BLaER1 treated with 17β-estradiol and CSF1 and Interleukin-3, amounts not matched to agents 10 nM and 100 nM (cell line): ENCODE data around the gene EFCC1.

Source experiments
- H3K27ac ChIP-seq, 11 experiments: shearing (Covaris generic); formaldehyde crosslinking; 2 replicates each; pipeline ENCODE4 v1.8.1; 2022
- H3K27me3 ChIP-seq, 11 experiments: shearing (Covaris generic); formaldehyde crosslinking; 2 replicates each; pipeline ENCODE4 v1.8.1; 2022
- H3K36me3 ChIP-seq, 11 experiments: shearing (Covaris generic); formaldehyde crosslinking; 2 replicates each; pipeline ENCODE4 v1.8.1; 2022
- H3K4me1 ChIP-seq, 10 experiments: shearing (Covaris generic); formaldehyde crosslinking; 2 replicates each; pipeline ENCODE4 v1.8.1; 2022
- H3K4me2 ChIP-seq, 11 experiments: shearing (Covaris generic); formaldehyde crosslinking; 2 replicates each; pipeline ENCODE4 v1.8.1; 2022
- H3K4me3 ChIP-seq, 10 experiments: shearing (Covaris generic); formaldehyde crosslinking; 2 replicates each; pipeline ENCODE4 v1.8.1; 2022
- H3K9ac ChIP-seq, 11 experiments: shearing (Covaris generic); formaldehyde crosslinking; 2 replicates each; pipeline ENCODE4 v1.8.1; 2022
- H3K9me3 ChIP-seq, 11 experiments: shearing (Covaris generic); formaldehyde crosslinking; replicated peaks in 1 of 11; 2 replicates each; pipeline ENCODE4 v1.8.1; 2022
- H4K20me1 ChIP-seq, 11 experiments: shearing (Covaris generic); formaldehyde crosslinking; 2 replicates each; pipeline ENCODE4 v1.8.1; 2022
- Cebpa-rat ChIP-seq, 11 experiments: shearing (Covaris generic); IDR thresholded peaks; 2 replicates each; pipeline ENCODE4 v1.8.1; 2022

Gene EFCC1

GRCh38 chr3:129014793-129015345 lies 13.8 kb downstream of the EFCC1 start:
- H3K27ac ChIP-seq: peak overlapping the region in 10 of 11 experiments; percentile 12 to 88 (median 78); a peak in 19 of 22 replicates
- H4K20me1 ChIP-seq: no peaks in the 10 kb centered on the region
- H3K9me3 ChIP-seq: peaks cover 0 to 4% (median 0%) of the 10 kb centered on the region in 11 experiments; a peak in 3 of 22 replicates
- H3K27me3 ChIP-seq: no peaks in the 10 kb centered on the region
- H3K9ac ChIP-seq: peak overlapping the region in 8 of 11 experiments; percentile 52 to 77 (median 67); a peak in 15 of 22 replicates
- H3K4me1 ChIP-seq: peaks cover 29 to 63% (median 52%) of the 10 kb centered on the region in 10 experiments
- TF ChIP-seq Cebpa-rat (IDR thresholded peaks at IDR 0.05): no peak
- H3K36me3 ChIP-seq: no peaks in the 10 kb centered on the region
- H3K4me2 ChIP-seq: peak overlapping the region; percentile 77 to 96 (median 92); a peak in 20 of 22 replicates
- 0 out of 20 replicates have a peak overlapping the region, but pooled peaks of 3 of the 10 experiments have one; percentile 32 to 46 (median 38) for H3K4me3 ChIP-seq

GRCh38 chr3:129015388-129016105 lies 14.4 kb downstream of the EFCC1 start:
- Histone ChIP-seq H3K9me3 (peaks cover 0 to 4% (median 0%) of the 10 kb centered on the region in 11 experiments; a peak in 3 of 22 replicates), H3K27ac (peak overlapping the region in 10 of 11 experiments; percentile 49 to 88 (median 78); a peak in 20 of 22 replicates), H3K4me1 (peaks cover 29 to 63% (median 52%) of the 10 kb centered on the region in 10 experiments), H3K4me3 (peak overlapping the region in 8 of 10 experiments; percentile 7 to 49 (median 40); a peak in 11 of 20 replicates), H3K4me2 (peak overlapping the region; percentile 77 to 96 (median 92)), H4K20me1 (no peaks in the 10 kb centered on the region), H3K27me3 (no peaks in the 10 kb centered on the region), H3K36me3 (no peaks in the 10 kb centered on the region), H3K9ac (peak overlapping the region in 9 of 11 experiments; percentile 39 to 77 (median 67); a peak in 17 of 22 replicates)
- TF ChIP-seq Cebpa-rat (IDR thresholded peaks at IDR 0.05): no peak

- Histone ChIP-seq H3K36me3 (no peaks in the 10 kb centered on the region), H3K4me3 (peak overlapping the region in 8 of 10 experiments; percentile 7 to 49 (median 40); a peak in 10 of 20 replicates), H4K20me1 (no peaks in the 10 kb centered on the region), H3K9me3 (peaks cover 0 to 4% (median 0%) of the 10 kb centered on the region in 11 experiments; a peak in 3 of 22 replicates), H3K27ac (peak overlapping the region in 10 of 11 experiments; percentile 49 to 88 (median 78); a peak in 21 of 22 replicates), H3K4me1 (peaks cover 29 to 63% (median 52%) of the 10 kb centered on the region in 10 experiments), H3K4me2 (peak overlapping the region; percentile 77 to 96 (median 92)), H3K27me3 (no peaks in the 10 kb centered on the region), H3K9ac (peak overlapping the region in 9 of 11 experiments; percentile 39 to 77 (median 67); a peak in 16 of 22 replicates)
- no peak for TF ChIP-seq Cebpa-rat (IDR thresholded peaks at IDR 0.05)
Measured at GRCh38 chr3:129016356-129016719, 15.2 kb downstream of the EFCC1 start.

- Histone ChIP-seq H3K4me3 (0 out of 20 replicates have a peak overlapping the region, but pooled peaks of 2 of the 10 experiments have one; percentile 2 to 3), H3K27me3 (no peaks in the 10 kb centered on the region), H4K20me1 (no peaks in the 10 kb centered on the region), H3K36me3 (no peaks in the 10 kb centered on the region), H3K27ac (peak overlapping the region in 10 of 11 experiments; percentile 32 to 88 (median 78); a peak in 20 of 22 replicates), H3K4me1 (peaks cover 29 to 60% (median 53%) of the 10 kb centered on the region in 10 experiments), H3K9me3 (peaks cover 0 to 4% (median 0%) of the 10 kb centered on the region in 11 experiments; a peak in 3 of 22 replicates), H3K4me2 (peak overlapping the region; percentile 77 to 96 (median 92)), H3K9ac (peak overlapping the region in 8 of 11 experiments; percentile 4 to 77 (median 29); a peak in 12 of 22 replicates)
- peak in 1 of 11 experiments; percentile 20; a peak in 1 of 22 replicates for TF ChIP-seq Cebpa-rat (IDR thresholded peaks at IDR 0.05)
Measured at GRCh38 chr3:129016720-129017483, 15.8 kb downstream of the EFCC1 start.

- H4K20me1 ChIP-seq: no peaks in the 10 kb centered on the region
- peak overlapping the region in 9 of 11 experiments; percentile 1 to 48 (median 28); a peak in 14 of 22 replicates for H3K9ac ChIP-seq
- peak overlapping the region; percentile 77 to 96 (median 92) for H3K4me2 ChIP-seq
- H3K9me3 ChIP-seq: peaks cover 0 to 4% (median 0%) of the 10 kb centered on the region in 11 experiments; a peak in 3 of 22 replicates
- H3K27ac ChIP-seq: peak overlapping the region in 10 of 11 experiments; percentile 32 to 88 (median 78); a peak in 20 of 22 replicates
- H3K36me3 ChIP-seq: no peaks in the 10 kb centered on the region
- no peak for TF ChIP-seq Cebpa-rat (IDR thresholded peaks at IDR 0.05)
- H3K27me3 ChIP-seq: no peaks in the 10 kb centered on the region
- H3K4me3 ChIP-seq: 0 out of 20 replicates have a peak overlapping the region, but pooled peaks of 1 of the 10 experiments have one; percentile 2
- peaks cover 33 to 64% (median 59%) of the 10 kb centered on the region in 10 experiments for H3K4me1 ChIP-seq
Measured at GRCh38 chr3:129017484-129017899, 16.4 kb downstream of the EFCC1 start.

- no peaks in the 10 kb centered on the region for H4K20me1 ChIP-seq
- H3K4me2 ChIP-seq: peak overlapping the region; percentile 77 to 96 (median 92); a peak in 21 of 22 replicates
- peak overlapping the region in 2 of 11 experiments; percentile 84 to 88; a peak in 3 of 22 replicates for H3K27ac ChIP-seq
- H3K4me3 ChIP-seq: no peak overlapping the region
- H3K9ac ChIP-seq: no peak overlapping the region
- H3K27me3 ChIP-seq: no peaks in the 10 kb centered on the region
- no peak for TF ChIP-seq Cebpa-rat (IDR thresholded peaks at IDR 0.05)
- H3K4me1 ChIP-seq: peaks cover 35 to 72% (median 65%) of the 10 kb centered on the region in 10 experiments
- no peaks in the 10 kb centered on the region for H3K36me3 ChIP-seq
- peaks cover 0 to 4% (median 0%) of the 10 kb centered on the region in 11 experiments; a peak in 3 of 22 replicates for H3K9me3 ChIP-seq
Measured at GRCh38 chr3:129018271-129018670, 17.2 kb downstream of the EFCC1 start.

GRCh38 chr3:129018751-129019150 lies 17.6 kb downstream of the EFCC1 start:
- no peaks in the 10 kb centered on the region for H4K20me1 ChIP-seq
- TF ChIP-seq Cebpa-rat (IDR thresholded peaks at IDR 0.05): no peak
- no peaks in the 10 kb centered on the region for H3K36me3 ChIP-seq
- H3K27me3 ChIP-seq: no peaks in the 10 kb centered on the region
- H3K4me3 ChIP-seq: no peak overlapping the region
- no peak overlapping the region for H3K27ac ChIP-seq
- H3K9ac ChIP-seq: no peak overlapping the region
- peaks cover 35 to 77% (median 68%) of the 10 kb centered on the region in 10 experiments for H3K4me1 ChIP-seq
- peak overlapping the region in 9 of 11 experiments; percentile 77 to 96 (median 93); a peak in 18 of 22 replicates for H3K4me2 ChIP-seq
- peaks cover 0 to under 1% (median 0%) of the 10 kb centered on the region in 11 experiments; a peak in 2 of 22 replicates for H3K9me3 ChIP-seq

GRCh38 chr3:129019266-129019665 lies 18.2 kb downstream of the EFCC1 start:
- Histone ChIP-seq H3K4me2 (peak overlapping the region in 8 of 11 experiments; percentile 77 to 95 (median 92); a peak in 16 of 22 replicates), H3K4me1 (peaks cover 35 to 79% (median 68%) of the 10 kb centered on the region in 10 experiments)
- TF ChIP-seq Cebpa-rat (IDR thresholded peaks at IDR 0.05): no peak

More at GRCh38 chr3:129019266-129019665, 18.2 kb downstream of the EFCC1 start:
- H3K9me3 ChIP-seq: no peaks in the 10 kb centered on the region; a peak in 2 of 22 replicates
- H3K27ac ChIP-seq: no peak overlapping the region
- H3K27me3 ChIP-seq: no peaks in the 10 kb centered on the region
- no peak overlapping the region for H3K4me3 ChIP-seq
- no peaks in the 10 kb centered on the region for H4K20me1 ChIP-seq
- no peaks in the 10 kb centered on the region for H3K36me3 ChIP-seq
- H3K9ac ChIP-seq: no peak overlapping the region
